ENCODE results near the gene SORCS2. TPM values are rescaled to one million over a fixed set of nuclear protein-coding genes. Genes with fewer than 3 reads are reported as not detected.

SORCS2 gene
- total RNA-seq, 1 donor from 2014 or later: 13.8 TPM

DNA sequence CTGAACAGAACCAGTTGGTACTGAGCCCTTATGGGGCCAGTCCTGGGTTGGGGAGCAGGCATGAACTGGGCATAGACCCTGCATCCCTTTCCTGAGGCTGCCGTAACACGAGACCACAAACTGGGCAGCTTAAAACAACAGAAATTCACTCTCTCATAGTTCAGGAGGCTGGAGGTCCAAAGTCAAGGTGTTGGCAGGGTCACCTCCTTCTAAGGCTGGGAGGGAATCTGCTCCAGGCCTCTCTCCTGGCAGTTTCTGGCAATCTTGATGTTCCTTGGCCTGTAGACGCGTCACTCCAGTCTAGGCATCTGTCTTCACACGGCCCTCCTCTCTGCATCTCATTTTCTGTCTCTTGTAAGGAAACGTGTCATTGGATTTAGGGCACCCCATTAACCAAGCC lies 19.8 kb upstream of the SORCS2 start:
- Histone ChIP-seq H4K20me1 (ENCODE audit: insufficient read depth, low read length) (no peaks in the 10 kb centered on the region), H3K4me2 (ENCODE audit: low read length) (no peak overlapping the region), H3K9ac (ENCODE audit: low read length) (no peak overlapping the region), H3K79me2 (ENCODE audit: insufficient read depth, low read length) (no peaks in the 10 kb centered on the region), H3K4me3 (ENCODE audit: insufficient read depth, low read depth, low read length) (no peak overlapping the region), H3K27me3 (ENCODE audit: insufficient read depth, low read length) (peaks cover 7% of the 10 kb centered on the region), H2AFZ (ENCODE audit: low read depth, low read length) (no peak overlapping the region), H3K27ac (ENCODE audit: low read depth, low read length) (no peak overlapping the region), H3K4me1 (ENCODE audit: insufficient read depth, low read length) (peaks cover 3% of the 10 kb centered on the region), H3K9me3 (ENCODE audit: insufficient read depth, low read depth, low read length) (no peaks in the 10 kb centered on the region), H3K36me3 (ENCODE audit: insufficient read depth, low read length) (no peaks in the 10 kb centered on the region)
- H3K27me3 Mint-ChIP-seq (ENCODE audit: low read depth, unreplicated experiment): peaks cover 14% of the 10 kb centered on the region
- DNase-seq (ENCODE audit: low read depth) (no peak), FAIRE-seq (no peak)
- peaks cover 4% of the 10 kb centered on the region for H3K9me3 Mint-ChIP-seq (ENCODE audit: unreplicated experiment)
- no peak overlapping the region for H3K27ac Mint-ChIP-seq (ENCODE audit: unreplicated experiment)
- peaks cover 3% of the 10 kb centered on the region for H3K36me3 Mint-ChIP-seq (ENCODE audit: low read depth, unreplicated experiment)
- TF ChIP-seq CTCF (IDR thresholded peaks at IDR 0.05; ENCODE audit: insufficient read depth, low read depth, low read length) (no peak), EZH2 (IDR thresholded peaks at IDR 0.05; ENCODE audit: insufficient read depth, low read length) (no peak)
- H3K4me3 Mint-ChIP-seq (ENCODE audit: unreplicated experiment): no peak overlapping the region
- peaks cover 5% of the 10 kb centered on the region for H3K4me1 Mint-ChIP-seq (ENCODE audit: low read depth, unreplicated experiment)

DNA sequence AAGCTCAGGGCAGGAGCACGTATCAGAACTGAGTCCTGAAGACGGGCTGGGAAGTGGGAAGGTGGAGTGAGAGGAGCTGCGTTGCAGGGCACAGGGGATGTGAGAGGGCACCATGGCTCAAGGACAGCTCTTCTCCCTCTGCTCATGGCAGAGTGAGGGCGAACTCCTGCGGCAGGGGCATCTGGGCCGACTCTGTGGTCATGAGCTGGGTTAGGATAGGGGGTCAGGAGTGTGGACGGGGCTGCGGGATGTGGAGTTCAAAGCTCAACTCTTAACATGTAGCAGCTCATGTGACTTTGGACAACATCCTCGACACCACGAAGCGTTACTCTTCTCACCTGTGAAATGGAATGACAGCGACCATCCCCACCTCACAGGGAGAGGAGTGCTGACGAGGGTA lies 19.4 kb upstream of the SORCS2 start:
- peaks cover 3% of the 10 kb centered on the region for H3K4me1 ChIP-seq (ENCODE audit: insufficient read depth, low read length)
- TF ChIP-seq CTCF (IDR thresholded peaks at IDR 0.05; ENCODE audit: insufficient read depth, low read depth, low read length) (no peak), EZH2 (IDR thresholded peaks at IDR 0.05; ENCODE audit: insufficient read depth, low read length) (no peak)
- H3K27me3 Mint-ChIP-seq (ENCODE audit: low read depth, unreplicated experiment): peaks cover 10% of the 10 kb centered on the region
- peaks cover 7% of the 10 kb centered on the region for H3K27me3 ChIP-seq (ENCODE audit: insufficient read depth, low read length)
- no peak overlapping the region for H3K27ac Mint-ChIP-seq (ENCODE audit: unreplicated experiment)
- H4K20me1 ChIP-seq (ENCODE audit: insufficient read depth, low read length): no peaks in the 10 kb centered on the region
- no peak overlapping the region for H3K4me3 ChIP-seq (ENCODE audit: insufficient read depth, low read depth, low read length)
- no peak for DNase-seq (ENCODE audit: low read depth)
- H3K4me2 ChIP-seq (ENCODE audit: low read length): no peak overlapping the region
- H3K4me1 Mint-ChIP-seq (ENCODE audit: low read depth, unreplicated experiment): peaks cover 5% of the 10 kb centered on the region
- FAIRE-seq: no peak
- no peaks in the 10 kb centered on the region for H3K36me3 ChIP-seq (ENCODE audit: insufficient read depth, low read length)
- no peak overlapping the region for H3K4me3 Mint-ChIP-seq (ENCODE audit: unreplicated experiment)
- H3K9me3 Mint-ChIP-seq (ENCODE audit: unreplicated experiment): peaks cover 4% of the 10 kb centered on the region
- H3K9ac ChIP-seq (ENCODE audit: low read length): no peak overlapping the region
- H2AFZ ChIP-seq (ENCODE audit: low read depth, low read length): no peak overlapping the region
- H3K79me2 ChIP-seq (ENCODE audit: insufficient read depth, low read length): no peaks in the 10 kb centered on the region
- no peaks in the 10 kb centered on the region for H3K9me3 ChIP-seq (ENCODE audit: insufficient read depth, low read depth, low read length)
- H3K36me3 Mint-ChIP-seq (ENCODE audit: low read depth, unreplicated experiment): peaks cover 3% of the 10 kb centered on the region
- no peak overlapping the region for H3K27ac ChIP-seq (ENCODE audit: low read depth, low read length)

DNA sequence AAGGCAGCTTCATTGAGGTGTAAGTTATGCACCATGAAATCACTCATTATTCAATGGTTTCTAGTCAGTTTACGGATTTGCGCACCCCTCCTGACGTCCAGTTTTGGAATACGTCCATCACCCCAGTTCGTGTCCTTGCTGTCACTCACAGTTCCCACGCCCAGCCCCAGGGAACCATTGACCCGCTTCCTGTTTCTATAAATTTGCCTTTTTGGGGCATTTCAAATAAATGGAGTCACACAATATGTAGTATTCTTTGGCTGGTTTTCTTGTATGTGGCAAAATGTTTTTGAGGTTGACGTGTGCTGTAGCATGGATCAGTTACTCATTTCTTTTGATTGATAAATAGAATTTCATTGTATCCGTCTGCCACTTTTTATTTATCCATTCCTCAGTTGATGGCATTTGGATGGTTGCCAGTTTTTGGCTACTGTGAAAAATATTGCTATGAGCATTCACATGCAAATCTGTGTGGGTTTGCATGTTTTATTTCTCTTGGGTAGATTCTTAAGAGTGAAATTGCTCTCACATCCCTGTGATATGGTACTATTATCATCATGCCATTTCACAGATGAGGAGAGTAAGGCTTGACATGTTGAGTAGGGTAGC lies 18.4 kb upstream of the SORCS2 start:
- H3K9ac ChIP-seq (ENCODE audit: low read length): no peak overlapping the region
- no peak overlapping the region for H3K4me3 Mint-ChIP-seq (ENCODE audit: unreplicated experiment)
- H3K4me1 ChIP-seq (ENCODE audit: insufficient read depth, low read length): peaks cover 3% of the 10 kb centered on the region
- H3K27me3 ChIP-seq (ENCODE audit: insufficient read depth, low read length): peaks cover 7% of the 10 kb centered on the region
- H4K20me1 ChIP-seq (ENCODE audit: insufficient read depth, low read length): no peaks in the 10 kb centered on the region
- H3K4me1 Mint-ChIP-seq (ENCODE audit: low read depth, unreplicated experiment): peaks cover 5% of the 10 kb centered on the region
- TF ChIP-seq CTCF (IDR thresholded peaks at IDR 0.05; ENCODE audit: insufficient read depth, low read depth, low read length) (no peak), EZH2 (IDR thresholded peaks at IDR 0.05; ENCODE audit: insufficient read depth, low read length) (no peak)
- H3K4me2 ChIP-seq (ENCODE audit: low read length): no peak overlapping the region
- H3K36me3 ChIP-seq (ENCODE audit: insufficient read depth, low read length): no peaks in the 10 kb centered on the region
- no peak overlapping the region for H2AFZ ChIP-seq (ENCODE audit: low read depth, low read length)
- no peak for DNase-seq (ENCODE audit: low read depth)
- peaks cover 4% of the 10 kb centered on the region for H3K9me3 Mint-ChIP-seq (ENCODE audit: unreplicated experiment)
- no peak overlapping the region for H3K27ac ChIP-seq (ENCODE audit: low read depth, low read length)
- H3K36me3 Mint-ChIP-seq (ENCODE audit: low read depth, unreplicated experiment): peaks cover 3% of the 10 kb centered on the region
- no peak overlapping the region for H3K27ac Mint-ChIP-seq (ENCODE audit: unreplicated experiment)
- H3K4me3 ChIP-seq (ENCODE audit: insufficient read depth, low read depth, low read length): no peak overlapping the region
- no peak for FAIRE-seq
- H3K9me3 ChIP-seq (ENCODE audit: insufficient read depth, low read depth, low read length): no peaks in the 10 kb centered on the region
- H3K27me3 Mint-ChIP-seq (ENCODE audit: low read depth, unreplicated experiment): peaks cover 8% of the 10 kb centered on the region
- no peaks in the 10 kb centered on the region for H3K79me2 ChIP-seq (ENCODE audit: insufficient read depth, low read length)

All from astrocyte (in vitro differentiated cells and primary cell).